Ascending aorta (tissue), 2 donors: Measurements from ENCODE around the gene HP1BP3. TPM values are rescaled to one million over a fixed set of nuclear protein-coding genes. Genes with fewer than 3 reads are reported as not detected.

Experiments
- DNase-seq, 2 donors: peaks; one replicate each; pipeline ENCODE4 v3.0.0-alpha.2; 2019; ENCODE audit warnings: low spot score in 2 of 2
- H3K27ac ChIP-seq, 2 donors: fragments of 200-600 bp; sonication (generic); one replicate each; pipeline ENCODE4 v1.5.1; 2016 to 2017; ENCODE audit warnings: mild to moderate bottlenecking in 1 of 2
- H3K27me3 ChIP-seq: fragments of 200-600 bp; sonication (generic); one replicate; pipeline ENCODE4 v1.5.1; 2017
- H3K36me3 ChIP-seq, 2 donors: fragments of 200-600 bp; sonication (generic); one replicate each; pipeline ENCODE4 v1.5.1; 2016
- H3K4me1 ChIP-seq, 2 donors: fragments of 200-600 bp; sonication (generic); one replicate each; pipeline ENCODE4 v1.5.1; 2016 to 2017; ENCODE audit warnings: mild to moderate bottlenecking in 1 of 2
- H3K4me3 ChIP-seq, 2 donors: fragments of 200-600 bp; sonication (generic); one replicate each; pipeline ENCODE4 v1.5.1; 2016 to 2017; ENCODE audit warnings: mild to moderate bottlenecking in 1 of 2
- H3K9me3 ChIP-seq, 2 donors: fragments of 200-600 bp; sonication (generic); one replicate each; pipeline ENCODE4 v1.5.1; 2016
- CTCF ChIP-seq, 3 experiments: fragments of 200-600 bp in 2 of 3; fragments of 450-650 bp in 1 of 3; sonication (generic) in 2 of 3; IDR thresholded peaks; one replicate each; pipeline ENCODE4 v1.5.1; 2016 to 2019; ENCODE audit warnings: antibody characterized with exemption in 3 of 3, mild to moderate bottlenecking in 1 of 3, moderate library complexity in 1 of 3
- intact Hi-C: fragments of 100-400 bp; cut with DNase I; formaldehyde crosslinking; loops from one replicate; pipeline ENCODE4 v1.15.1; 2023
- total RNA-seq: library from RNA; depleted of rRNA; stranded (reverse); fragments of >200 nt; gene quantifications from one replicate; pipeline ENCODE4 v1.1.0, GENCODE V29; 2016

HP1BP3 gene
- 109 TPM for total RNA-seq

GRCh38 chr1:20787029-20787839 lies at the start of gene HP1BP3:
TSS of gene HP1BP3 (minus strand) at chr1:20787307. CDS start at chr1:20780440, 6,867 bp downstream.
- Histone ChIP-seq H3K9me3 (no peaks in the 10 kb centered on the region), H3K27me3 (no peaks in the 10 kb centered on the region), H3K4me1 (peaks cover 6 to 15% of the 10 kb centered on the region in 2 donors), H3K27ac (peak within 1 kb of the TSS; percentile 95 to 99), H3K4me3 (peak within 1 kb of the TSS; percentile 89 to 99), H3K36me3 (no peaks in the 10 kb centered on the region)
- intact Hi-C loops = loop anchor here (1.0 to 10.0 kb wide), 5 partner anchors 54 to 1668 kb away; partner anchors contain the start of genes CDC42, EIF4G3 and ZBTB40
- peak; percentile 19 to 90 for DNase-seq
- TF ChIP-seq CTCF (IDR thresholded peaks at IDR 0.05) = no peak

GRCh38 chr1:20836230-20836629 lies 49.1 kb upstream of the HP1BP3 start:
- Histone ChIP-seq H3K36me3 (peaks cover 0 to 8% of the 10 kb centered on the region in 2 donors), H3K9me3 (no peaks in the 10 kb centered on the region), H3K4me1 (no peaks in the 10 kb centered on the region), H3K27ac (no peak overlapping the region), H3K4me3 (no peak overlapping the region), H3K27me3 (no peaks in the 10 kb centered on the region)
- DNase-seq = no peak
- no peak for TF ChIP-seq CTCF (IDR thresholded peaks at IDR 0.05)
- intact Hi-C loops = no loop called here

GRCh38 chr1:20834780-20835179 lies 47.7 kb upstream of the HP1BP3 start:
- intact Hi-C loops = no loop called here
- H3K4me3 ChIP-seq = no peak overlapping the region
- DNase-seq = no peak
- no peak overlapping the region for H3K27ac ChIP-seq
- no peaks in the 10 kb centered on the region for H3K9me3 ChIP-seq
- H3K27me3 ChIP-seq = no peaks in the 10 kb centered on the region
- no peak for TF ChIP-seq CTCF (IDR thresholded peaks at IDR 0.05)
- peaks cover 0 to 8% of the 10 kb centered on the region in 2 donors for H3K36me3 ChIP-seq
- H3K4me1 ChIP-seq = no peaks in the 10 kb centered on the region

- Histone ChIP-seq H3K36me3 (peaks cover 0 to 9% of the 10 kb centered on the region in 2 donors), H3K27ac (no peak overlapping the region), H3K27me3 (no peaks in the 10 kb centered on the region), H3K4me1 (no peaks in the 10 kb centered on the region), H3K9me3 (no peaks in the 10 kb centered on the region), H3K4me3 (no peak overlapping the region)
- DNase-seq = no peak
- no peak for TF ChIP-seq CTCF (IDR thresholded peaks at IDR 0.05)
- intact Hi-C loops = no loop called here
These were observed 47.1 kb upstream of the HP1BP3 start for GRCh38 chr1:20834192-20834591.

GRCh38 chr1:20830378-20830777 lies 43.3 kb upstream of the HP1BP3 start:
- no peak for TF ChIP-seq CTCF (IDR thresholded peaks at IDR 0.05)
- no peak for DNase-seq
- H3K4me3 ChIP-seq = no peak overlapping the region
- H3K4me1 ChIP-seq = no peaks in the 10 kb centered on the region
- peaks cover 12 to 19% of the 10 kb centered on the region in 2 donors for H3K36me3 ChIP-seq
- no peaks in the 10 kb centered on the region for H3K27me3 ChIP-seq
- intact Hi-C loops = no loop called here
- H3K27ac ChIP-seq = no peak overlapping the region
- H3K9me3 ChIP-seq = no peaks in the 10 kb centered on the region
